CD14-positive monocyte (primary cell): ENCODE measurements around the gene PRICKLE4. TPM values are rescaled to one million over a fixed set of nuclear protein-coding genes. Genes with fewer than 3 reads are reported as not detected.
A peak's percentile ranks its signal among the peaks of the same experiment; 100 is the strongest.

Experiments
- DNase-seq, 3 donors: peaks; one replicate each; pipeline ENCODE4 v3.0.0-alpha.2; 2011 to 2022
- H2AFZ ChIP-seq: 2 replicates; pipeline ENCODE4 v1.6.0; 2012; ENCODE audit warnings: mild to moderate bottlenecking, low read depth, low read length, inconsistent platforms; ENCODE audit not compliant: insufficient read depth, poor library complexity, severe bottlenecking
- H3K27ac ChIP-seq, 2 donors: 1 replicate in 1 of 2; 2 replicates in 1 of 2; pipeline ENCODE4 v1.5.1; 2012 to 2013; ENCODE audit warnings: low read length in 2 of 2, control low read depth in 1 of 2, inconsistent platforms in 1 of 2, low read depth in 1 of 2, mild to moderate bottlenecking in 1 of 2
- H3K27me3 ChIP-seq, 2 donors: one replicate each; pipeline versions ENCODE4 v1.6.0 to v1.6.1; 2011 to 2013; ENCODE audit warnings: low read length in 2 of 2; ENCODE audit not compliant: control insufficient read depth in 2 of 2, insufficient read depth in 2 of 2
- H3K36me3 ChIP-seq, 2 donors: replicated peaks in 1 of 2; 1 replicate in 1 of 2; 2 replicates in 1 of 2; pipeline versions ENCODE4 v1.5.1 to v1.6.1; 2012 to 2013; ENCODE audit warnings: low read length in 2 of 2, control low read depth in 1 of 2, inconsistent platforms in 1 of 2, mild to moderate bottlenecking in 1 of 2; ENCODE audit not compliant: insufficient read depth in 2 of 2, control insufficient read depth in 1 of 2
- H3K4me1 ChIP-seq, 2 donors: 1 replicate in 1 of 2; 2 replicates in 1 of 2; pipeline versions ENCODE4 v1.5.1 to v1.6.1; 2012 to 2013; ENCODE audit warnings: low read length in 2 of 2, control low read depth in 1 of 2, inconsistent platforms in 1 of 2, mild to moderate bottlenecking in 1 of 2, moderate library complexity in 1 of 2; ENCODE audit not compliant: insufficient read depth in 2 of 2, control insufficient read depth in 1 of 2
- H3K4me2 ChIP-seq: replicated peaks from 2 replicates; pipeline ENCODE3; 2012; ENCODE audit warnings: low read length, moderate library complexity, mild to moderate bottlenecking; ENCODE audit not compliant: poor library complexity, severe bottlenecking; ENCODE audit errors: extremely low read depth
- H3K4me3 ChIP-seq, 3 experiments: fragments of 200-600 bp in 1 of 3; sonication (generic) in 1 of 3; replicated peaks in 1 of 3; 1 replicate in 2 of 3; 2 replicates in 1 of 3; pipeline ENCODE4 v1.5.1; 2011 to 2013; ENCODE audit warnings: low read length in 3 of 3, mild to moderate bottlenecking in 3 of 3, control low read depth in 2 of 3, low read depth in 2 of 3, inconsistent platforms in 1 of 3, moderate library complexity in 1 of 3
- H3K79me2 ChIP-seq: 2 replicates; pipeline ENCODE4 v1.6.0; 2012; ENCODE audit warnings: mild to moderate bottlenecking, control low read depth, inconsistent platforms, low read length, moderate library complexity; ENCODE audit not compliant: insufficient read depth
- H3K9ac ChIP-seq: 2 replicates; pipeline ENCODE4 v1.6.0; 2017; ENCODE audit warnings: low read length, mild to moderate bottlenecking; ENCODE audit not compliant: insufficient read depth, poor library complexity, severe bottlenecking
- H3K9me3 ChIP-seq, 2 donors: replicated peaks in 1 of 2; 1 replicate in 1 of 2; 2 replicates in 1 of 2; pipeline versions ENCODE4 v1.5.1 to v1.6.1; 2012 to 2013; ENCODE audit warnings: low read length in 2 of 2, control low read depth in 1 of 2; ENCODE audit not compliant: control insufficient read depth in 1 of 2, insufficient read depth in 1 of 2
- H4K20me1 ChIP-seq: 2 replicates; pipeline ENCODE4 v1.6.0; 2012; ENCODE audit warnings: mild to moderate bottlenecking, low read length, control low read depth, moderate library complexity; ENCODE audit not compliant: insufficient read depth
- H3K27ac Mint-ChIP-seq, 7 donors: one replicate each; pipeline ENCODE4 v1.8.0; 2020; ENCODE audit warnings: mild to moderate bottlenecking in 7 of 7, mixed read lengths in 7 of 7, moderate library complexity in 6 of 7, inconsistent platforms in 2 of 7
- H3K27me3 Mint-ChIP-seq, 3 donors: one replicate each; pipeline ENCODE4 v1.8.0; 2021 to 2022; ENCODE audit warnings: low read depth in 3 of 3, mild to moderate bottlenecking in 3 of 3, mixed read lengths in 3 of 3, moderate library complexity in 3 of 3, inconsistent platforms in 1 of 3
- H3K36me3 Mint-ChIP-seq, 2 donors: one replicate each; pipeline ENCODE4 v1.8.0; 2020; ENCODE audit warnings: mixed read lengths in 2 of 2, inconsistent platforms in 1 of 2, mild to moderate bottlenecking in 1 of 2
- H3K4me1 Mint-ChIP-seq: one replicate; pipeline ENCODE4 v1.8.0; 2020; ENCODE audit warnings: mild to moderate bottlenecking, mixed read lengths
- H3K4me3 Mint-ChIP-seq, 2 donors: one replicate each; pipeline ENCODE4 v1.8.0; 2020; ENCODE audit warnings: mild to moderate bottlenecking in 2 of 2, mixed read lengths in 2 of 2, moderate library complexity in 1 of 2
- H3K9me3 Mint-ChIP-seq, 7 donors: one replicate each; pipeline ENCODE4 v1.8.0; 2020 to 2022; ENCODE audit warnings: mixed read lengths in 7 of 7, mild to moderate bottlenecking in 6 of 7, moderate library complexity in 6 of 7, inconsistent platforms in 2 of 7
- WGBS: methylation state at CpG from one replicate; pipeline ENCODE4 v1.1.5; 2013; ENCODE audit warnings: missing lambda C conversion rate; ENCODE audit not compliant: insufficient coverage; 5-methylcytosine and 5-hydroxymethylcytosine counted together
- intact Hi-C, 2 donors: fragments of 100-400 bp; cut with micrococcal nuclease; formaldehyde crosslinking; loops; one replicate each; pipeline versions ENCODE4 v1.15.0 to v1.15.1; 2023
- polyA plus RNA-seq, 3 donors: library from polyadenylated mRNA; depleted of rRNA in 1 of 3; unstranded in 2 of 3; stranded (reverse) in 1 of 3; fragments of 300-500 nt in 2 of 3; fragments of >200 nt in 1 of 3; fragmentation: Illumina TruSeq in 2 of 3; gene quantifications; 1 replicate in 2 of 3; 2 replicates in 1 of 3; pipeline ENCODE4 v1.2.3, GENCODE V29; 2012 to 2021
- TF ChIP-seq, protein P1 (sequence below): fragments of 200-600 bp; IDR thresholded peaks from one replicate; pipeline ENCODE4 v1.8.0; 2022; ENCODE audit warnings: antibody characterized with exemption, mild to moderate bottlenecking

PRICKLE4 gene
- polyA plus RNA-seq, 3 donors: 0.88 TPM; not detected in 2

DNA sequence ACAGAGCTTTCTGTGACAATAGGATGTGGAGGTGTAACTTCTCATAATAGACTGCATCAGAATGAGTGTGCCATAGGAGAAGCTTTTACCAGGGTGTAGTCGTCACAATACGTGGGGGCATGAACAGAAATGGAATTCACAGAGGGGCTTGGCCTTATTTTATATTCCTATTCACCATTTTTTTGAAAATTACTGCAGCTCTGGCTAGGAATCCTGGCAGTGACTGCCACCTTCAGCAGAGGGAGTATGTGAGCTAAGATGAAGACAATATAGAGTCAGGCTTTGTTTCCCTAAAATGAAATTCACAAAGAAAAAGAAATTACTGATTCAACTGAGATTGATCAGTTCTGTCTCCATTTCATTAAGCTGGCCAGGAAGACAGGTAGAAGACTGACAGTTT is 20.8 kb downstream of the PRICKLE4 start:
- Mint-ChIP-seq H3K36me3 (peaks cover 23 to 35% of the 10 kb centered on the region in 2 donors), H3K27me3 (peaks cover 0 to 2% (median 0%) of the 10 kb centered on the region in 3 donors), H3K4me3 (no peak overlapping the region), H3K4me1 (no peaks in the 10 kb centered on the region), H3K27ac (no peak overlapping the region), H3K9me3 (peaks cover 0 to 3% (median 0%) of the 10 kb centered on the region in 7 donors)
- TF ChIP-seq, protein P1, sequence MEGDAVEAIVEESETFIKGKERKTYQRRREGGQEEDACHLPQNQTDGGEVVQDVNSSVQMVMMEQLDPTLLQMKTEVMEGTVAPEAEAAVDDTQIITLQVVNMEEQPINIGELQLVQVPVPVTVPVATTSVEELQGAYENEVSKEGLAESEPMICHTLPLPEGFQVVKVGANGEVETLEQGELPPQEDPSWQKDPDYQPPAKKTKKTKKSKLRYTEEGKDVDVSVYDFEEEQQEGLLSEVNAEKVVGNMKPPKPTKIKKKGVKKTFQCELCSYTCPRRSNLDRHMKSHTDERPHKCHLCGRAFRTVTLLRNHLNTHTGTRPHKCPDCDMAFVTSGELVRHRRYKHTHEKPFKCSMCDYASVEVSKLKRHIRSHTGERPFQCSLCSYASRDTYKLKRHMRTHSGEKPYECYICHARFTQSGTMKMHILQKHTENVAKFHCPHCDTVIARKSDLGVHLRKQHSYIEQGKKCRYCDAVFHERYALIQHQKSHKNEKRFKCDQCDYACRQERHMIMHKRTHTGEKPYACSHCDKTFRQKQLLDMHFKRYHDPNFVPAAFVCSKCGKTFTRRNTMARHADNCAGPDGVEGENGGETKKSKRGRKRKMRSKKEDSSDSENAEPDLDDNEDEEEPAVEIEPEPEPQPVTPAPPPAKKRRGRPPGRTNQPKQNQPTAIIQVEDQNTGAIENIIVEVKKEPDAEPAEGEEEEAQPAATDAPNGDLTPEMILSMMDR: peak; percentile 21
- no peak overlapping the region for H2AFZ ChIP-seq
- no peaks in the 10 kb centered on the region for H4K20me1 ChIP-seq
- no peak overlapping the region for H3K4me3 ChIP-seq
- H3K27ac ChIP-seq: no peak overlapping the region
- no peak overlapping the region for H3K9ac ChIP-seq
- no peak for DNase-seq
- intact Hi-C loops: no loop called here
- H3K27me3 ChIP-seq: no peaks in the 10 kb centered on the region
- H3K4me2 ChIP-seq: no peak overlapping the region
- no peaks in the 10 kb centered on the region for H3K79me2 ChIP-seq
- no peaks in the 10 kb centered on the region for H3K4me1 ChIP-seq
- WGBS: no CpG with 5 or more reads among the region's 2 CpGs
- no peaks in the 10 kb centered on the region for H3K9me3 ChIP-seq
- H3K36me3 ChIP-seq: peaks cover 7 to 39% of the 10 kb centered on the region in 2 donors

DNA sequence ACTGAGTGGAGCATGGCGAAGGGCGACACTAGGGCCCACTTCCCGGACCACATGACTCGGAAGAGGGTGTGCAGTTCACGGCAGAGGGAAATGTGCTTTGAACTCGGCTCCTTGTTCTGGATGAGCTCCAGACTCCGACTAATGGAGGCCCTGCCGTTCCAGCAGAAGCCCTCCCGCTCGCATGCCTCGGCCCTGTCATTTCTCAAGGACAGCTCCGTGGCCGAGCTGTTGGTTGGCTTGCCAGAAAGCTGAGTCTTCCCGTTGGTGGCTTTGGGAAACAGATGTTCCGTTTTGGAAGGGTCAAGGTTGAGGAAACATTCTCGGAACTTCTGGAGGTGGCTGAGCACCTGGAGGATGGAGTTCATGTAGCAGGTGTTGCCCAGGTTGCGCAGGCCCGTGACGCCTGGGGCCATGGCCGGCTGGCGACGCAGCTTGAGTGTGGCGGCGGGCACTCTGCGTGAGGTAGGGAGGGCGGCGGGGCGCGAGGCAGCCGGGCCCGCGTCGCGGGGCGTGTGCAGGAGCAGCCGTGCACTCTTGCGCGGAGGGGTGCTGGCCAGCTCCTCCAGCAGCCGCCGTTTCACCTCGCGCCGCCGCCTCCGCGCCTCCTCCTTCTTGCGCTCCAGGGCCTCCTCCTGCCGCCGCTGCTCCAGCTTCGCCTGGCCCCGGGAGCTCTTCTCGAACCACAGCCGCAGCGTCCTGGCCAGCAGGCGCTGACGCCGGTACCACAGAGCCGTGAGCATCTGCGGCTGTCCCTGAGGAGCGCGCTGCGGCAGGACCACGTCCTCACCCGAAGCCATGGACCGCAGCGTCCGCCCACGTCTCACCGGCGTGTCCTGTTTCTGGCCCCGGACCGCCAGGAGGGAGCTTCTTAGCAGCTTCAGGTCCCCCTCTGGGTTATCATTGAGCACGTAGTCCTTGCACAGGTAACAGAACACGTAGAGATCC is 25.5 kb downstream of the PRICKLE4 start:
- Histone ChIP-seq H4K20me1 (no peaks in the 10 kb centered on the region), H3K4me3 (no peak overlapping the region), H3K4me1 (no peaks in the 10 kb centered on the region), H3K9ac (no peak overlapping the region), H3K27ac (no peak overlapping the region), H3K4me2 (no peak overlapping the region), H3K27me3 (no peaks in the 10 kb centered on the region), H3K36me3 (peaks cover 6 to 23% of the 10 kb centered on the region in 2 donors), H3K9me3 (no peaks in the 10 kb centered on the region), H2AFZ (no peak overlapping the region), H3K79me2 (no peaks in the 10 kb centered on the region)
- no peak overlapping the region for H3K4me3 Mint-ChIP-seq
- H3K27me3 Mint-ChIP-seq: no peaks in the 10 kb centered on the region
- no peak overlapping the region for H3K27ac Mint-ChIP-seq
- no peaks in the 10 kb centered on the region for H3K4me1 Mint-ChIP-seq
- peaks cover 0 to 8% (median 0%) of the 10 kb centered on the region in 7 donors for H3K9me3 Mint-ChIP-seq
- H3K36me3 Mint-ChIP-seq: peaks cover 17 to 18% of the 10 kb centered on the region in 2 donors
- no peak for DNase-seq
- TF ChIP-seq, protein P1: no peak
- intact Hi-C loops: no loop called here
- WGBS: 98% methylated on average over 74 of the region's 74 CpGs
